Osteoblast (primary cell): Measurements from ENCODE around the gene CEBPG. TPM values are rescaled to one million over a fixed set of nuclear protein-coding genes. Genes with fewer than 3 reads are reported as not detected.
A peak's percentile ranks its signal among the peaks of the same experiment; 100 is the strongest.

ENCODE experiments used
- DNase-seq: peaks from one replicate; pipeline ENCODE4 v3.0.0; 2011; ENCODE audit warnings: low spot score, mixed read lengths; ENCODE audit not compliant: insufficient read length; ENCODE audit errors: missing footprints
- H2AFZ ChIP-seq: 2 replicates; pipeline ENCODE4 v1.6.0; 2011; ENCODE audit warnings: mild to moderate bottlenecking, low read length
- H3K27ac ChIP-seq: 2 replicates; pipeline ENCODE4 v1.5.1; 2011; ENCODE audit warnings: mild to moderate bottlenecking, low read depth, low read length, moderate library complexity
- H3K27me3 ChIP-seq: 2 replicates; pipeline ENCODE4 v1.6.0; 2012; ENCODE audit warnings: mild to moderate bottlenecking, control low read depth, inconsistent platforms, low read length, moderate library complexity; ENCODE audit not compliant: insufficient read depth
- H3K36me3 ChIP-seq: 2 replicates; pipeline ENCODE4 v1.5.1; 2011; ENCODE audit warnings: mild to moderate bottlenecking, low read length, control low read depth, moderate library complexity; ENCODE audit not compliant: insufficient read depth
- H3K4me1 ChIP-seq: 2 replicates; pipeline ENCODE4 v1.5.1; 2011; ENCODE audit warnings: mild to moderate bottlenecking, low read length, control low read depth, moderate library complexity; ENCODE audit not compliant: insufficient read depth
- H3K4me2 ChIP-seq: 2 replicates; pipeline ENCODE4 v1.6.0; 2011; ENCODE audit warnings: mild to moderate bottlenecking, low read length; ENCODE audit not compliant: insufficient read depth
- H3K4me3 ChIP-seq: fragments of 200-600 bp; sonication (generic); 3 replicates; pipeline ENCODE4 v1.5.1; 2012; ENCODE audit warnings: mild to moderate bottlenecking, low read length, inconsistent platforms; ENCODE audit not compliant: insufficient read depth
- H3K79me2 ChIP-seq: 2 replicates; pipeline ENCODE4 v1.6.0; 2012; ENCODE audit warnings: mild to moderate bottlenecking, low read length, control low read depth, inconsistent platforms; ENCODE audit not compliant: insufficient read depth
- H3K9me3 ChIP-seq: 2 replicates; pipeline ENCODE4 v1.5.1; 2011; ENCODE audit warnings: low read depth, low read length, control low read depth
- H4K20me1 ChIP-seq: 2 replicates; pipeline ENCODE4 v1.6.0; 2012; ENCODE audit warnings: mild to moderate bottlenecking, low read length, control low read depth; ENCODE audit not compliant: insufficient read depth
- CTCF ChIP-seq: IDR thresholded peaks from 2 replicates; pipeline ENCODE4 v1.5.1; 2011; ENCODE audit warnings: mild to moderate bottlenecking, low read depth, low read length, moderate library complexity; ENCODE audit errors: extremely low read depth
- total RNA-seq: library from RNA; depleted of rRNA; stranded (reverse); fragments of >200 nt; gene quantifications from 2 replicates; pipeline ENCODE4 v1.2.3, GENCODE V29; 2012

CEBPG gene
- total RNA-seq, 1 donor: 35.5 TPM

GRCh38 chr19:33374236-33374714, 766 bp downstream of the CEBPG start:
- Histone ChIP-seq H4K20me1 (peaks cover 50% of the 10 kb centered on the region), H3K79me2 (peaks cover 57% of the 10 kb centered on the region), H3K9me3 (no peaks in the 10 kb centered on the region)

GRCh38 chr19:33375156-33375836, 1.8 kb downstream of the CEBPG start:
- H3K4me3 ChIP-seq: peak overlapping the region; percentile 88
- peak; percentile 66 for DNase-seq
- H3K9me3 ChIP-seq: no peaks in the 10 kb centered on the region
- peak overlapping the region; percentile 79 for H3K4me2 ChIP-seq
- H3K36me3 ChIP-seq: peaks cover 8% of the 10 kb centered on the region
- H4K20me1 ChIP-seq: peaks cover 60% of the 10 kb centered on the region
- H2AFZ ChIP-seq: no peak overlapping the region
- peaks cover 28% of the 10 kb centered on the region for H3K4me1 ChIP-seq
- peaks cover 67% of the 10 kb centered on the region for H3K79me2 ChIP-seq
- no peaks in the 10 kb centered on the region for H3K27me3 ChIP-seq
- H3K27ac ChIP-seq: no peak overlapping the region
- TF ChIP-seq CTCF: no peak

More at GRCh38 chr19:33374236-33374714, 766 bp downstream of the CEBPG start:
- peak; percentile 67 for DNase-seq
- Histone ChIP-seq H3K27ac (peak overlapping the region; percentile 67), H3K36me3 (peaks cover 3% of the 10 kb centered on the region), H3K4me1 (peaks cover 28% of the 10 kb centered on the region), H3K27me3 (no peaks in the 10 kb centered on the region), H3K4me3 (peak overlapping the region; percentile 88), H3K4me2 (peak overlapping the region; percentile 79), H2AFZ (peak overlapping the region; percentile 5)
- no peak for TF ChIP-seq CTCF

- no peak overlapping the region for H2AFZ ChIP-seq
- peaks cover 72% of the 10 kb centered on the region for H3K79me2 ChIP-seq
- peaks cover 28% of the 10 kb centered on the region for H3K4me1 ChIP-seq
- no peaks in the 10 kb centered on the region for H3K9me3 ChIP-seq
- no peak overlapping the region for H3K4me3 ChIP-seq
- H4K20me1 ChIP-seq: peaks cover 61% of the 10 kb centered on the region
- H3K4me2 ChIP-seq: peak overlapping the region; percentile 79
- DNase-seq: peak; percentile 68
- H3K27ac ChIP-seq: peak overlapping the region; percentile 50
- TF ChIP-seq CTCF: no peak
- H3K27me3 ChIP-seq: no peaks in the 10 kb centered on the region
- peaks cover 8% of the 10 kb centered on the region for H3K36me3 ChIP-seq
These were observed 2.3 kb downstream of the CEBPG start for GRCh38 chr19:33375837-33376159.

GRCh38 chr19:33376423-33376822, 2.9 kb downstream of the CEBPG start:
- Histone ChIP-seq H3K4me3 (no peak overlapping the region), H3K27ac (peak overlapping the region; percentile 50), H3K9me3 (no peaks in the 10 kb centered on the region), H3K27me3 (no peaks in the 10 kb centered on the region), H3K36me3 (peaks cover 8% of the 10 kb centered on the region), H3K79me2 (peaks cover 78% of the 10 kb centered on the region), H3K4me1 (peaks cover 28% of the 10 kb centered on the region), H3K4me2 (peak overlapping the region; percentile 17), H2AFZ (no peak overlapping the region), H4K20me1 (peaks cover 61% of the 10 kb centered on the region)
- no peak for TF ChIP-seq CTCF
- peak; percentile 89 for DNase-seq
